K562 (cell line): ENCODE measurements around the gene KASH5. TPM values are rescaled to one million over a fixed set of nuclear protein-coding genes. Genes with fewer than 3 reads are reported as not detected.

Experiments
- ATAC-seq: fragments of 200-7000 bp; cut with Tn5 transposase; 3 replicates; pipeline ENCODE4 v1.9.1; 2020; ENCODE audit warnings: moderate library complexity
- BruUV-seq: library from RNA; stranded (reverse); fragments of 400-500 nt; replicated peaks from 2 replicates; lab custom pipeline; 2021; lab: Mats Ljungman, UMichigan
- CTCF ChIA-PET: fragments of 300-600 bp; formaldehyde crosslinking; extraction: SDS; loops from one replicate; lab custom pipeline; 2021; ENCODE audit warnings: low intra/inter-chr PET ratio; lab: Yijun Ruan, JAX
- POLR2A ChIA-PET: fragments of 300-600, 350-650 bp; sonication (Branson Sonifier 250); formaldehyde crosslinking; extraction: SDS; loops from one replicate; lab custom pipeline; 2021; ENCODE audit warnings: antibody characterized with exemption, inconsistent platforms; lab: Yijun Ruan, JAX
- DNase-seq, 4 experiments: peaks; one replicate each; pipeline versions ENCODE4 v3.0.0 to v3.0.0-alpha.2; 2011 to 2018; ENCODE audit warnings: low spot score in 3 of 4, mixed read lengths in 3 of 4; ENCODE audit errors: extremely low read depth in 1 of 4
- FAIRE-seq: peaks from 2 replicates; lab custom pipeline; 2011; peaks lifted over from hg19 to GRCh38; lab: Jason Lieb, UNC
- H2AFZ ChIP-seq: 2 replicates; pipeline ENCODE4 v1.6.0; 2011; ENCODE audit warnings: low read depth, low read length, control low read depth, inconsistent platforms
- H3K27ac ChIP-seq: fragments of 200-600 bp; 3 replicates; pipeline ENCODE4 v1.8.0; 2011; ENCODE audit warnings: low read depth, mild to moderate bottlenecking, control low read depth, inconsistent platforms, low read length, moderate library complexity, mixed read lengths; ENCODE audit errors: extremely low read depth
- H3K27me3 ChIP-seq, 2 experiments: fragments of 300-600 bp in 1 of 2; 2 replicates in 1 of 2; 3 replicates in 1 of 2; pipeline versions ENCODE4 v1.6.0 to v1.8.0; 2011; ENCODE audit warnings: inconsistent platforms in 2 of 2, low read length in 2 of 2, mild to moderate bottlenecking in 1 of 2, mixed read lengths in 1 of 2, moderate library complexity in 1 of 2; ENCODE audit not compliant: control insufficient read depth in 2 of 2, insufficient read depth in 2 of 2
- H3K36me3 ChIP-seq: fragments of 300-600 bp; 3 replicates; pipeline ENCODE4 v1.8.0; 2011; ENCODE audit warnings: mild to moderate bottlenecking, low read length, inconsistent platforms; ENCODE audit not compliant: control insufficient read depth, insufficient read depth
- H3K4me1 ChIP-seq, 2 experiments: fragments of 200-600 bp in 1 of 2; replicated peaks in 1 of 2; 2 replicates in 1 of 2; 3 replicates in 1 of 2; pipeline versions ENCODE4 v1.5.1 to v1.8.0; 2011; ENCODE audit warnings: inconsistent platforms in 2 of 2, low read length in 2 of 2, mild to moderate bottlenecking in 1 of 2, mixed read lengths in 1 of 2, moderate library complexity in 1 of 2; ENCODE audit not compliant: control insufficient read depth in 2 of 2, insufficient read depth in 2 of 2
- H3K4me2 ChIP-seq: 2 replicates; pipeline ENCODE4 v1.6.1; 2011; ENCODE audit warnings: low read length, control low read depth, inconsistent platforms, mixed read lengths; ENCODE audit not compliant: insufficient read depth
- H3K4me3 ChIP-seq: fragments of 200-600 bp; sonication (generic), shearing (Covaris generic); 2 replicates; pipeline ENCODE4 v1.5.1; 2016; ENCODE audit warnings: control low read depth, inconsistent platforms
- H3K79me2 ChIP-seq: fragments of 200-600 bp; 3 replicates; pipeline ENCODE4 v1.8.0; 2011; ENCODE audit warnings: low read length, inconsistent platforms; ENCODE audit not compliant: control insufficient read depth, insufficient read depth
- H3K9ac ChIP-seq, 2 experiments: 2 replicates each; pipeline versions ENCODE4 v1.6.0 to v1.6.1; 2011; ENCODE audit warnings: low read depth in 2 of 2, low read length in 2 of 2, control low read depth in 1 of 2, inconsistent platforms in 1 of 2, mild to moderate bottlenecking in 1 of 2, mixed read lengths in 1 of 2; ENCODE audit not compliant: insufficient read depth in 1 of 2
- H3K9me1 ChIP-seq: one replicate; pipeline ENCODE4 v1.6.0; 2011; ENCODE audit warnings: inconsistent platforms, mild to moderate bottlenecking, low read length, moderate library complexity; ENCODE audit not compliant: control insufficient read depth, insufficient read depth
- H3K9me3 ChIP-seq: replicated peaks from 2 replicates; pipeline ENCODE4 v1.5.1; 2011; ENCODE audit warnings: low read depth, low read length, inconsistent platforms; ENCODE audit not compliant: control insufficient read depth, insufficient read depth
- H4K20me1 ChIP-seq: replicated peaks from 2 replicates; pipeline ENCODE4 v1.6.1; 2011; ENCODE audit warnings: low read length, inconsistent platforms, mixed read lengths; ENCODE audit not compliant: control insufficient read depth, insufficient read depth
- FOXK2 ChIP-seq, 2 experiments: fragments of 450-650 bp; IDR thresholded peaks in 1 of 2; conservative IDR thresholded peaks in 1 of 2; 2 replicates each; pipeline ENCODE4 v1.6.1; 2016; ENCODE audit warnings: low read depth in 2 of 2, mild to moderate bottlenecking in 1 of 2
- MED1 ChIP-seq: sonication (generic); formaldehyde crosslinking; IDR thresholded peaks from 2 replicates; pipeline ENCODE4 v1.8.1; 2023; ENCODE audit warnings: missing genetic modification reagents, borderline replicate concordance
- THRAP3 ChIP-seq: fragments of 450-650 bp; IDR thresholded peaks from 2 replicates; pipeline ENCODE4 v1.6.1; 2016; ENCODE audit warnings: mild to moderate bottlenecking, inconsistent platforms, borderline replicate concordance
- ZNF140 ChIP-seq: fragments of 250-450 bp; sonication (Bioruptor Pico); IDR thresholded peaks from 2 replicates; pipeline ENCODE4 v1.8.0; 2021; ENCODE audit warnings: moderate library complexity, mild to moderate bottlenecking, inconsistent platforms
- WGBS: fragments of 100-300 bp; shearing (Covaris generic); methylation state at CpG from one replicate; pipeline ENCODE4 v1.1.6; 2016; ENCODE audit warnings: low coverage, mixed read lengths; ENCODE audit not compliant: insufficient coverage; ENCODE audit errors: missing lambda C conversion rate; 5-methylcytosine and 5-hydroxymethylcytosine counted together
- in situ Hi-C: fragments of 300-500 bp; cut with MboI; formaldehyde crosslinking; loops from 4 replicates; pipeline ENCODE4 v1.15.0; 2018; ENCODE audit warnings: inconsistent platforms, mixed read lengths
- intact Hi-C: fragments of 100-400 bp; cut with micrococcal nuclease; formaldehyde crosslinking; loops from 2 replicates; pipeline ENCODE4 v1.14.2; 2022
- polyA plus RNA-seq, 8 experiments: library from polyadenylated mRNA; depleted of rRNA in 4 of 8; stranded (reverse) in 5 of 8; unstranded in 3 of 8; fragments of >200 nt; fragmentation: Nextera tagmentation in 2 of 8; fragmentation: Illumina TruSeq in 1 of 8; extraction: Ambion mirVana in 2 of 8; extraction: Trizol in 1 of 8; gene quantifications; 2 replicates each; pipeline versions ENCODE4 v1.2.1 to v1.2.3, GENCODE V29; 2011 to 2014; ENCODE audit warnings: inconsistent platforms in 1 of 8, missing spikeins in 1 of 8
- total RNA-seq, 7 experiments: library from RNA; depleted of rRNA in 6 of 7; stranded (reverse); fragments of >200 nt in 6 of 7; fragmentation: Illumina TruSeq in 2 of 7; extraction: Trizol in 2 of 7; gene quantifications; 2 replicates each; pipeline versions ENCODE4 v1.2.1 to v1.2.3, GENCODE V29; 2011 to 2021; ENCODE audit warnings: low replicate concordance in 1 of 7
- TF ChIP-seq, protein P1 (sequence below): fragments of 450-650 bp; conservative IDR thresholded peaks from 2 replicates; pipeline ENCODE4 v1.6.1; 2016; ENCODE audit warnings: missing genetic modification characterization, low read depth, mild to moderate bottlenecking, missing compliant biosample characterization, moderate library complexity

KASH5 gene
- total and polyA plus RNA-seq, 9 of the 15 experiments (the other 6 are each of a cell fraction or from before 2014, with no cell fraction given), result 0.07 to 0.84 (median 0.34) TPM; not detected in 1

DNA sequence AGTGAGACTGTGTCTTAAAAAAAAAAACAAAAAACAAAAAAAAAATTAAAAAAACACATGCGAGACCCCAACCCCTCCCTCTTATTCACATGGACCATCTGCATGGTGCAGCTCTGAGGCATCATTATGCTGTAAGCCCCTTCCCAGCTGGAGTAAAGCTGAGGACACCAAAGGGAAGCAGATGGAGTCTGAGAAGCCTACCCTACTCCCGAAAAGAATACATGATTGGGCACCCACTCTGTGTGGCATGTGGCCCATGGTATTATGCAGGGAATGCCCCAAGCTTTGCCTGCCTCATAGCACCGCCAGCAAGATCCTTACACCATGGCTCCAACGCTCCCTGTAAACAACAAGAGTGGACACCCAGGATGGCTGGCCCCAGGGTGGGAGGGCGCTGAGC is 30.5 kb downstream of the KASH5 start:
- Histone ChIP-seq H4K20me1 (no peaks in the 10 kb centered on the region), H3K4me1 (peaks cover 39 to 51% of the 10 kb centered on the region in 2 experiments), H3K79me2 (no peaks in the 10 kb centered on the region), H3K36me3 (no peaks in the 10 kb centered on the region), H2AFZ (no peak overlapping the region), H3K9me1 (no peaks in the 10 kb centered on the region), H3K4me2 (no peak overlapping the region), H3K27me3 (no peaks in the 10 kb centered on the region), H3K9me3 (no peaks in the 10 kb centered on the region), H3K9ac (no peak overlapping the region), H3K4me3 (no peak overlapping the region), H3K27ac (no peak overlapping the region)
- no peak for FAIRE-seq
- POLR2A ChIA-PET, result interaction anchor here (0.7 to 3.0 kb wide), 2 partner anchors 10 to 997 kb away, joined by 3 to 14 read pairs; no protein-coding TSS in a partner anchor
- no TSS peak for BruUV-seq
- no peak for DNase-seq
- CTCF ChIA-PET, result no interaction called here
- intact Hi-C loops (no loop called here), in situ Hi-C loops (no loop called here)
- 29% methylated on average over 5 of the region's 5 CpGs for WGBS
- no peak for ATAC-seq
- no peak for TF ChIP-seq ZNF140 (CRISPR knock-in tag)
- no peak for TF ChIP-seq THRAP3
- TF ChIP-seq, protein P1, sequence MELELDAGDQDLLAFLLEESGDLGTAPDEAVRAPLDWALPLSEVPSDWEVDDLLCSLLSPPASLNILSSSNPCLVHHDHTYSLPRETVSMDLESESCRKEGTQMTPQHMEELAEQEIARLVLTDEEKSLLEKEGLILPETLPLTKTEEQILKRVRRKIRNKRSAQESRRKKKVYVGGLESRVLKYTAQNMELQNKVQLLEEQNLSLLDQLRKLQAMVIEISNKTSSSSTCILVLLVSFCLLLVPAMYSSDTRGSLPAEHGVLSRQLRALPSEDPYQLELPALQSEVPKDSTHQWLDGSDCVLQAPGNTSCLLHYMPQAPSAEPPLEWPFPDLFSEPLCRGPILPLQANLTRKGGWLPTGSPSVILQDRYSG (tag), result no peak
- TF ChIP-seq FOXK2 (conservative IDR thresholded peaks at IDR 0.05 in 1 of 2, IDR thresholded peaks at IDR 0.05 in 1 of 2; ENCODE audit: low read depth in 2 of 2), result no peak
- no peak for TF ChIP-seq MED1 (CRISPR knock-in tag)
